ENCODE measurements around the gene RHEX. TPM values are rescaled to one million over a fixed set of nuclear protein-coding genes. Genes with fewer than 3 reads are reported as not detected.

Gene RHEX
- total RNA-seq, 1 experiment from 2014 or later = not detected

GRCh38 chr1:206110820-206111219 lies 57.8 kb downstream of the RHEX start:
- Mint-ChIP-seq H3K9me3 (no peaks in the 10 kb centered on the region), H3K4me3 (no peak overlapping the region), H3K27me3 (ENCODE audit: low read depth) (peaks cover 4% of the 10 kb centered on the region; the same call in 1 of the 2 replicates), H3K36me3 (no peaks in the 10 kb centered on the region), H3K27ac (no peak overlapping the region), H3K4me1 (no peaks in the 10 kb centered on the region)
- ChIA-PET POLR2A (no interaction called here), CTCF (interaction anchor here (1.3 to 12.7 kb wide), 2 partner anchors 80 to 126 kb away, joined by 4 to 121 read pairs; no protein-coding TSS in a partner anchor)
- no peak for TF ChIP-seq ZSCAN18 (CRISPR knock-in tag; IDR thresholded peaks at IDR 0.05)
- no peak for TF ChIP-seq ATF1 (CRISPR knock-in tag; IDR thresholded peaks at IDR 0.05)
- TF ChIP-seq NFYB (CRISPR knock-in tag; conservative IDR thresholded peaks at IDR 0.05; ENCODE audit: low read depth) = no peak
- no peak for TF ChIP-seq ZNF423 (CRISPR knock-in tag; IDR thresholded peaks at IDR 0.05)
- TF ChIP-seq NR3C1 (CRISPR knock-in tag; conservative IDR thresholded peaks at IDR 0.05; ENCODE audit: low read depth) = no peak
- no peak for TF ChIP-seq USF1 (CRISPR knock-in tag; IDR thresholded peaks at IDR 0.05)
- no peak for TF ChIP-seq MAX (CRISPR knock-in tag; IDR thresholded peaks at IDR 0.05)
- TF ChIP-seq ZNF512 (CRISPR knock-in tag; IDR thresholded peaks at IDR 0.05; ENCODE audit: borderline replicate concordance) = no peak
- no peak for TF ChIP-seq SMAD4 (CRISPR knock-in tag; IDR thresholded peaks at IDR 0.05)
- no peak for TF ChIP-seq CDX4 (CRISPR knock-in tag; IDR thresholded peaks at IDR 0.05; ENCODE audit: borderline replicate concordance)
- ATAC-seq (no peak), DNase-seq (ENCODE audit: low spot score) (no peak)

- DNase-seq (ENCODE audit: low spot score) = no peak
- Mint-ChIP-seq H3K9me3 (no peaks in the 10 kb centered on the region), H3K36me3 (no peaks in the 10 kb centered on the region), H3K27ac (no peak overlapping the region), H3K4me1 (0 out of 2 replicates have a peak, but pooled peaks cover 2% of the 10 kb centered on the region), H3K4me3 (no peak overlapping the region), H3K27me3 (ENCODE audit: low read depth) (peaks cover 10% of the 10 kb centered on the region)
- no peak for ATAC-seq
- POLR2A ChIA-PET = no interaction called here
- CTCF ChIA-PET = interaction anchor here (1.2 to 12.7 kb wide), 2 partner anchors 80 to 126 kb away, joined by 3 to 121 read pairs; no protein-coding TSS in a partner anchor
- TF ChIP-seq ZNF396 (CRISPR knock-in tag; IDR thresholded peaks at IDR 0.05; ENCODE audit: borderline replicate concordance) (no peak), HMGXB4 (CRISPR knock-in tag; IDR thresholded peaks at IDR 0.05) (no peak)
Observed at GRCh38 chr1:206111271-206111927, 58.4 kb downstream of the RHEX start.

- H3K27ac Mint-ChIP-seq = no peak overlapping the region
- H3K27me3 Mint-ChIP-seq (ENCODE audit: low read depth) = peaks cover 21% of the 10 kb centered on the region
- H3K36me3 Mint-ChIP-seq = no peaks in the 10 kb centered on the region
- CTCF ChIA-PET = no interaction called here
- H3K4me1 Mint-ChIP-seq = peaks cover 10% of the 10 kb centered on the region
- ATAC-seq = no peak
- DNase-seq (ENCODE audit: low spot score) = no peak
- POLR2A ChIA-PET = no interaction called here
- no peaks in the 10 kb centered on the region for H3K9me3 Mint-ChIP-seq
- no peak overlapping the region for H3K4me3 Mint-ChIP-seq
- TF ChIP-seq ZNF425 (CRISPR knock-in tag; conservative IDR thresholded peaks at IDR 0.05) (no peak), RELA (CRISPR knock-in tag; IDR thresholded peaks at IDR 0.05; ENCODE audit: borderline replicate concordance) (no peak), ETV6 (CRISPR knock-in tag; IDR thresholded peaks at IDR 0.05) (no peak), AFF4 (CRISPR knock-in tag; IDR thresholded peaks at IDR 0.05; ENCODE audit: borderline replicate concordance) (no peak), NR2C2 (CRISPR knock-in tag; IDR thresholded peaks at IDR 0.05) (no peak)
Observed at GRCh38 chr1:206112600-206113301, 59.8 kb downstream of the RHEX start.

Measured in WTC11 (cell line).